ENCODE measurements around the gene OR2A1.
"Not testable (repeated sequence)": the region's sequence is repeated elsewhere in the genome, so short reads cannot be mapped to it uniquely, and the experiment has no call there.

The OR2A1 gene

DNA sequence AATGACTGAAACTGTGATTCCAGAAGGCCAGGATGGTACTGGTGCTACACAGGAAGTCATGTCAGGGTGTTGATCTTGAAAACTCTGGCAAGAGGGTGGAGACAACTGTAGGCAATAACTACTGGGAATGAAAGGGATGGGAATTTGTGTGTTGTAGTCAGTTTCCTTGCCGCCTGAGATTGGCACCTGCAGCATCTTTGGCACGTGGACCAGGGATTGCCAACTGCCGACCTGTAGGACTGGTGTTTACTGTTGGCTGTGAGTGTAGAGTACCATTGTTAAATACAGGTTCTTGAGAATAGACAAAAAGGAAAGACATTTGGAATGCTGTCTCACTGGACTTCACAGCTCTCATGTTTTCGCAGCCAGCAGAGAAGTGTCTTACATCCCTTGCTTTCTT is 11.1 kb downstream of the OR2A1 start:
- not testable (repeated sequence) for DNase-seq (ENCODE audit: low spot score)

- DNase-seq (ENCODE audit: low spot score) = not testable (repeated sequence)
Measured at GRCh38 chr7:144325868-144326267, 13.6 kb downstream of the OR2A1 start.

DNA sequence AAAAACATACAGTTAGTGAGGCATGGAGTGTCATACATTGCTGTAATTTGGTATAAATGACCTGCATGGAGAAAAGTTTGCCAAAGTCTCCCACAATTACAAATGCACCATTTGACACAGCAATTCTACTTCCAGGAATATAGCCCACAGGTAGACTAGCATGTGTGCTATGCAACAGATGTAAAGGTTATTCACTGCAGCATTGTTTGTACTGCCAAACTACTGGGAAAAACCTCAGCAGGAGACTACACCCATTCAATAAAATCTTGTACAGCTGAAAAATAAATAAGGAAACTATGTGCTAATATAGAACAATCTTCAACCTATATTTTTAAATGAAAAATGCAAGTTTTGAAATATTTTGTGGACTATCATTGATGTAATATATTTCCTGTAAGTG is 17.8 kb downstream of the OR2A1 start:
- DNase-seq (ENCODE audit: low spot score) = not testable (repeated sequence)

DNA sequence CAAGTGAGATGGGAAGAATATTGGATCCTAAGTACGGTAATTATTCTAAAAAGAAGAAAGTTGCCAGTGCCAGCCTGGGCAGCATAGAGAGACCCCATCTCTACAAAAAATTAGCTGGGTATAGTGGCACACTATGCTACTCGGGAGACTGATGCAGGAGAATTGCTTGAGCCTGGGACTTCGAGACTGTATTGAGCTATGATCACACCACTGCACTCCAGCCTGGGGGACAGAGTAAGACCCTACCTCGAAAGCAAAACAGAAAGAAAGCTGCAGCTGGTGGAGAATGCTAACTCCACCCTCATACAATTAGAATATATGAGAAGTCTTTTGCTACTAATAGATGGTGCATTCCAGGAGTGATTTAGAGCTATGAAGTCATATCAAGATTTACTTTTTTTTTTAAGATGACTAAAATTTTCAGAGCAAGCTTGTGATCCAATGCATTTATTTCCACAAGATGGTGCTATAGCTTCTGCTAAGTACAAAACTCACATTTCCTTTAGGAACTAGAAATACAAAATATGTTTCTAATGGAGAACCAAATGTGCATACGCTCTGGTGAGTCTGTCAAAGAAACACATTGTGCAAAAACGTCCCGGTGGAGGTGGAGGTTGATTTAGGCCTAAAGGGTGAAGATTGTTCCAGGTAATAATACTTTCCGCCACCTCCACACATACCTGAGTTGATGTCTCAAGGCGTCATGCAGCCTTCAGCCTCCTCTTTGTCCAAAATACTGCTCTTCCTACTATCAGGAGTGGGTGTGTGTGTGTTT is 19.2 kb downstream of the OR2A1 start:
- not testable (repeated sequence) for DNase-seq (ENCODE audit: low spot score)

DNA sequence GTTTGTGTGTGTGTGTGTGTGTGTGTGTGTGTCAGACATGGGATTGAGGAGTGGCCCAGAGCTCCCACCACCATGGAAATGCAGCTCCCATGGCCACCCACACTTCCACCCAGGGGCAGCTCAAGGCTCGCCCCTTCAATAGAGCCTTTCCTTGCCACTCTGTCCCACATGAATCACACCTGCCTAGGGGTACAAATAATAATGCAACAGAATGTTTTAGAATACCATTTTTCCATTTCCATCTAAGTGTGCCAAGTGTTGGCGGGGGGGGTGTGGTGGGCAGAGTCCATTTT is 19.7 kb downstream of the OR2A1 start:
- DNase-seq (ENCODE audit: low spot score) = not testable (repeated sequence)

DNA sequence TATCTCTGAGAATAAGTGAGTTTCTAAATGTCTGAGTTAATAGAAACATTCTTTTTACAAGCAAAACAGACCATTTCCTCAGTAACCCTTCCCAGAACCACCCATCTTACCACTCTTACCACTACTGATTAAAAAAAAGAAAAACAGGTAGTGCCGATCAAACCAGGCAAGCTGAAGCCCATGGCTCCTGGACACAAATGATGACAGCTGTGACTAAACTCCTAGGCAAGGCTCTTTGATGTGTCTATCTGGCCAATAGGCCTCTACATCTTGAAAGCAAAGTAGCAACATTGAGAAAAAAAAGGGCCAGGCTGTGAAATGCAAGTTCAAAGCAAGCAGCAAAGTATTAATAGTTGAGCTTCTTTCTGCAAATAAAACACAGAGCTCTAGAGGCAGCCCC is 36.4 kb downstream of the OR2A1 start:
- DNase-seq (ENCODE audit: low spot score) = not testable (repeated sequence)

DNA sequence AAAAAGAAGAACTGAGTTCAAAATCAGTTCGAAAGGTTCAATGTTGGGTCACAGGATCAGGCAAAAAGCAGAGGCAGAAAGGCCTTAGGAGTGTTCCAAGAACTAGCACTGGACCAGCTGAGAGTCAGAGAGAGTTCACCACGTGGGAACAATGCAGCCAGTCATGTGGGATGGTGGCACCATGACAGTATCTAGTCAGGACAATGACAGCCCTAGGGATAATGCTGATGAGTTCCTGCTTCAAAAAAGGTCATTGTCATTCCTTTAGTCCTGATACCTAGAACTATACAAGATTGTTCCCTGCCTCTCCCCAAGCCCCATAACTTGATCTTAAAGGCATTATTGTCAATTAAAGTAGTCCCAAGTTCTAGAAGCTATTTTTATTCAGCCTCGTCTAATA is 39.4 kb downstream of the OR2A1 start:
- not testable (repeated sequence) for DNase-seq (ENCODE audit: low spot score)

DNA sequence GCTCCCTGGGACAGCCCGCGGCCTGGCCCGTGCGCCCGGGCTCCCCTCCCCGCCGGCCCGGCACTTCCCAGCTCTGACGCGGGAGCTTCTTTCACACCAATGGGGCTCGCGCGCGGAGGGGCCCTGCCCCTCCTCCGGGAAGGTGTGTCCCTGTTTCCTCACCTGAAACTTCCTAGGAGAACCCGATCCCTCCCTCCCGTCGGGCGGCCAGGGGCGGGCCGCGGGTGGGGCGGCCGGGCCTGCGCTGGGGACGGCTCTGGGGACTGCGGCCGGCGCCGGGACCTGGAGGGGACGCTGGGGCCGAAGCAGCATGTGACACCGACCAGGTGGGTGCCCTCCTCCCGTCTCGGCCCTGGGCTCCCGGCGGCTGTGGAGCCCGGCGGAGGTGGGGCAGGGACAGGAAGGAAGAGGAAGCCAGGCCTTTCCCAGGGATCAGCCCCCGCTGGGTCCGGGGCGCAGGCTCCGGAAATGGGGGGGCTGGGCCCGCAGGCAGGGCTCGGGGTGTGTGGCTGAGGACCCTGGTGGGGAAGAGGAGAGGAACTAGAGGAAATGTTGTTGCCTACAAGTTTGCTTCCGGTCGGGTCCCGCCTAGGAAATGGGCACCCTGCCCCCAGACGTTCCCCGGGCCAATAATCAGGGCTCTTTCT is 43.1 kb downstream of the OR2A1 start, which contains the start of gene ARHGEF5:
Gene ARHGEF5 (plus strand): TSS at position 227 of the 647 bp plus-strand sequence. CDS start 7,268 bp downstream, outside the sequence.
- DNase-seq (ENCODE audit: low spot score) = not testable (repeated sequence)

DNA sequence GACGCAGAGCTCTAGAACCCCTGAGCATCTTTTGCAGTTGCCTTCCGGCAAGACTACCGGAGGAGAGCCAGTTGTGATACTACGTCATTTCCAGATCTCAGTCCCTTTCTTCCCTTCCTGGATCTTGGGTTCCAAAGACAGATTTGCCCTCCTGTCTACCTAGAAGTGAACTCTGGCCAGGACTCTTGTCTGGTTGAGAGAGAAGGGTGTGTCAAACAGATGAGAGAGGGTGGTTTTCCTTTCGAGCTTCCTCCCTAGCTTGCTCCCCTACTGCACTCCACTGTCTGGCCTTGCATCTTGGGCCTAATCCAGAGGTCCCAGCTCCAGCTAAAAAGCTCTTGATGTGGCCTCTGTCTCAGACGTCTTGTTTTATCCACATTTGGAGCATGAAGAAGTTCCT is 44.0 kb downstream of the OR2A1 start:
- DNase-seq (ENCODE audit: low spot score) = not testable (repeated sequence)

- not testable (repeated sequence) for DNase-seq (ENCODE audit: low spot score)
Measured at GRCh38 chr7:144356860-144357259, 44.6 kb downstream of the OR2A1 start.

- DNase-seq (ENCODE audit: low spot score) = not testable (repeated sequence)
Measured at GRCh38 chr7:144362061-144362460, 49.8 kb downstream of the OR2A1 start.

DNA sequence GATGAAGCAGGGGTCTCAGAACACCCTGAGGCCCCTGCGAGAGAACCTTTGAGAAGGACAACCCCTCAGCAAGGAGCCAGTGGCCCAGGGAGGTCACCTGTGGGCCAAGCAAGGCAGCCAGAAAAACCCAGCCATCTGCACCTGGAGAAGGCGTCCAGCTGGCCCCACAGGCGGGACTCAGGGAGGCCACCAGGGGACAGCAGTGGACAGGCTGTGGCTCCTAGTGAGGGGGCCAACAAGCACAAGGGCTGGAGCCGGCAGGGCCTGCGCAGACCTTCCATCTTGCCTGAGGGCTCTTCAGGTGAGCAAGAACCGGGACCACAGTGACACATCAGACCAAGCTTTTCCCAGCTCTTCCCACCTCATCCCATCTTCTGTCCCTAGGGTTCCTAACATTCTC is 53.3 kb downstream of the OR2A1 start:
- DNase-seq (ENCODE audit: low spot score) = not testable (repeated sequence)

- DNase-seq (ENCODE audit: low spot score) = not testable (repeated sequence)
Measured at GRCh38 chr7:144367250-144367649, 55.0 kb downstream of the OR2A1 start.

DNA sequence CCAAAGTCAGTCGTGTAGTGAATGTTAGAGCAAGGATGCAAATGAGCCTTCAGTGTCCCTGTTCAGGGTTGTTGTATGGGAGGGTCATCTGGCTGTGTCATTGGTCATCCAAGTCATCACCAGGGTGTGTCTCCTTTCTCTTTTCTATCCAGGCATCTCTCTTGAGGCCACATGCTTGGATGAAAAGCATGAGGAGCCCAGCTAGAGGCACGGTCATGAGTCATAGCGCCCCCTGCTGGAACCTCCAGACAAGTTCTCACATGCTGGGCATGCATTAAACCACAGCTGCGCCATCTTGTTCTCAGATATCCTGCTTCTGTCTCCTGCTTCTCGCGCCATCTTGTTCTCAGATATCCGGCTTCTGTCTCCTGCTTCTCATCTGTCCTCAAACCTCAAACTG is 57.0 kb downstream of the OR2A1 start:
- not testable (repeated sequence) for DNase-seq (ENCODE audit: low spot score)

All from AG20443 (cell line).